Fibroblast of the aortic adventitia (primary cell): Measurements from ENCODE around the gene RNF13. TPM values are rescaled to one million over a fixed set of nuclear protein-coding genes. Genes with fewer than 3 reads are reported as not detected.

Experiments used
- DNase-seq: peaks from one replicate; pipeline ENCODE4 v3.0.0-alpha.2; 2010; ENCODE audit warnings: low read depth
- H3K4me3 ChIP-seq: 2 replicates; pipeline ENCODE4 v1.5.1; 2011; ENCODE audit warnings: low read depth, mild to moderate bottlenecking, control low read depth, low read length, moderate library complexity
- CTCF ChIP-seq: IDR thresholded peaks from 2 replicates; pipeline ENCODE4 v1.5.1; 2011; ENCODE audit warnings: mild to moderate bottlenecking, low read length, control low read depth, inconsistent platforms; ENCODE audit not compliant: insufficient read depth
- total RNA-seq: library from RNA; depleted of rRNA; stranded (reverse); fragments of >200 nt; gene quantifications from 2 replicates; pipeline ENCODE4 v1.2.3, GENCODE V29; 2012; ENCODE audit warnings: low replicate concordance

Gene RNF13
- total RNA-seq, 1 donor, result 68.8 TPM

- no peak for TF ChIP-seq CTCF
- H3K4me3 ChIP-seq, result no peak overlapping the region
- DNase-seq, result no peak
Observed at GRCh38 chr3:149886957-149887356, 73.9 kb downstream of the RNF13 start.

- no peak for TF ChIP-seq CTCF
- DNase-seq, result no peak
- H3K4me3 ChIP-seq, result no peak overlapping the region
Observed at GRCh38 chr3:149891621-149892020, 78.6 kb downstream of the RNF13 start.

DNA sequence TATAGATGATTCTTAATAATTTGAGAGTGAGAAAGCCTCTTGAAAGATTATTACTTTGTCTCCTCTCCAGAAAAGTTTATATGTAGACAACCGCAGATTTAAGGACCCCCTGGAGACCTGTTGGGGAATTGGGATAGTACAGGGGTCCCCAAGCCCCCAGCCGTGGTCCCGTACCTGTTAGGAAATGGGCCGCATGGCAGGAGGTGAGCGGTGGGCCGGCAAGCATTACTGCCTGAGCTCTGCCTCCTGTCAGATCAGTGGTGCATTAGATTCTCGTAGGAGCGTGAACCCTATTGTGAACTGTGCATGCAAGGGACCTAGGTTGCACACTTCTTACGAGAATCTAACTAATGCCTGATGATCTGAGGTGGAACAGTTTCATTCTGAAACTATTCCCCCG is 79.4 kb downstream of the RNF13 start:
- no peak for DNase-seq
- H3K4me3 ChIP-seq, result no peak overlapping the region
- no peak for TF ChIP-seq CTCF

GRCh38 chr3:149894205-149894604 is 81.2 kb downstream of the RNF13 start:
- no peak for TF ChIP-seq CTCF
- no peak overlapping the region for H3K4me3 ChIP-seq
- DNase-seq, result peak; percentile 48

GRCh38 chr3:149895339-149895738 is 82.3 kb downstream of the RNF13 start:
- no peak for TF ChIP-seq CTCF
- H3K4me3 ChIP-seq, result no peak overlapping the region
- no peak for DNase-seq

DNA sequence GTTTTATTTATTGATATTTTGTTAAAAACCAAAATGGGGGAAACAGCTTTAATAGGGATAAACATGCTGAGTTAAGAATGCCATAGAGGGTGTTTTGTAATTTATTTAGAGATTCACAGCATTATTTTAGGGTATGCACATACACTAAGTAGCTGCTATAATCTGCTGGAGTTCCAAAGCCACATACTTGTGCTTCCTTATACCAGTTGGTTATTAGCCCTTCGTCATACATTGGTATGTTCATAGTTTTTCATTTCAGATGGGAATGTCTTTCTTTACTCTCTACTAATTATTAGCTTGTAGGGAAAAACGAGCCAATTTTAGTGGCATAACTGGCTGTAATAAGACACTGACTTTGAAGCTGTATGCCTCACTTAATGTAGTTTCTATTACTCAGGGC is 82.8 kb downstream of the RNF13 start:
- H3K4me3 ChIP-seq, result no peak overlapping the region
- TF ChIP-seq CTCF, result no peak
- no peak for DNase-seq

GRCh38 chr3:149898771-149899170 is 85.8 kb downstream of the RNF13 start:
- DNase-seq, result peak; percentile 81
- no peak overlapping the region for H3K4me3 ChIP-seq
- TF ChIP-seq CTCF, result no peak
